Amygdala (tissue), 56 donors: ENCODE measurements around the gene CENPP.
"Not testable (repeated sequence)": the region's sequence is repeated elsewhere in the genome, so short reads cannot be mapped to it uniquely, and the experiment has no call there.

Experiments used
- DNase-seq, 56 donors: peaks; one replicate each; lab custom pipeline; 2025; lab: John Stamatoyannopoulos, UW

CENPP gene

DNA sequence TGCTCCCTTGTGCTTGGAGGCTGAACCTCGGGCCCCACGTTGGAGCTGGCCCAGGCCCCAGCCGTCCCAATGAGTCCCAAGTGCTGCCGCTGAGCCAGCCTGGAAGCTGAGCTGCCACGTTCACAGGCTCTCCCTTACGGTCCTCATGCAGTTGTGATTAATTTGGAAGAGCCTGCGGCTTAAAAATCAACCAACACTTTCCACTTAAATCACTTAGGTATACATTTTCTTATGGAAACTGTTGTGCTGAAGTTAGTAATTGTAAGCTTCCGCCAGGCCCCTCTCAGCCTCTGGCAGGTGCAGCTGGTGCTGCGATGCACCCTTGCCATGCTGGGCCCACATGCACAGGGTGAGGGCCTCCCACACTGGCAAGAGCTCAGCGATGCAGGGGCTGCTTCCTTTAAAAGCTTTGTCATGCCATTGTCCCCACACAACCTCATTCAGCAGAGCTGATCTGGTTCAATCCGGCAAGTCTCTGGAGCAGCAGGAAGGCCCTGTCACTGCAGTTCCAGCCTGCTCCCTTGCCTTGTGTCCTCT, 283.2 kb downstream of the CENPP start:
- peak in 22 of 56 donors; percentile 6 to 62 (median 30) for DNase-seq

DNA sequence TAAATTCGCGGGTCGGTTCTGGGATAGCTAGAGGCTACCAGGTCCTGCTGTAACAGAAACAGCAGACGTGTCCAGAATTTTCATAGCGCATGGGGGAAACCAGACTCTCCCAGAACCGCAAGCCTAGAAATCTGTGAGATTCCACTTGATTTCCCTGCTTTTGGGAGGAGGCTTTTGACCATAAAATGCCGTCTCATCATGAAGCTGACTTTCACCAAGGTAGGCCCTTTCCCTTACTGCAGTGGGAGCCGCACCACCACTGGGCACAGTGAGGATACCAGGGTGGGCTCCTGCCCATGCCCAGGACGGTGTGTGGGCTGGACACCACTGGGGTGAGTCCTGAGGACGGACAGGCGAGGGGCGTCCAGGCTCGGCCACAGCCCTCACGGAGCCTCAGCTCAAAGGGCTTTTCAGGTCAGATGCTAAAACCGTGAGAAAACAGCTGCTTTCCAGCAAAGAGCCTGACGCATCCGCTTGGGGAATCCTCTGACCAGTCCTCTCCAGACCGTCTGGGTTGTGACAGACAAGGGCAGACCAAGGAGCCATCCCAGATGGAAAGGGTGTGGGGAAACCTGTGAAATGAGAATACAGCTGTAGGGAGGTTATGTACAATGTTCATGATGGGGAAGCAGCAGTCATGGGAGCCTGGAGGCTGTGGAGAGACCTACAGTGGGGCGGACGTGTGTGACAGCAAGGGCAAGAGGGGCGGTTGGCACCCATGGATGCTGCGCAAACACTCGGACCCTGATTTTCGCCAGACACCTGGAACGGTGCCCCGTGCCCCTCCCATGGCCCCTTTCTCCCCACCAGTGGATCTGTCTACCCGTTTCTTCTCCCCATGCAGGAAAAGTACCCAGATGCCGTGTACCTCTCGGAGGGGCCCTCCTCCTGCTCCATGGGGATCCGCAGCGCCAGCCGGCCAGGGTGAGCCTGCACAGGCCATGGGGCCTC, 285.0 kb downstream of the CENPP start:
- no peak for DNase-seq

DNA sequence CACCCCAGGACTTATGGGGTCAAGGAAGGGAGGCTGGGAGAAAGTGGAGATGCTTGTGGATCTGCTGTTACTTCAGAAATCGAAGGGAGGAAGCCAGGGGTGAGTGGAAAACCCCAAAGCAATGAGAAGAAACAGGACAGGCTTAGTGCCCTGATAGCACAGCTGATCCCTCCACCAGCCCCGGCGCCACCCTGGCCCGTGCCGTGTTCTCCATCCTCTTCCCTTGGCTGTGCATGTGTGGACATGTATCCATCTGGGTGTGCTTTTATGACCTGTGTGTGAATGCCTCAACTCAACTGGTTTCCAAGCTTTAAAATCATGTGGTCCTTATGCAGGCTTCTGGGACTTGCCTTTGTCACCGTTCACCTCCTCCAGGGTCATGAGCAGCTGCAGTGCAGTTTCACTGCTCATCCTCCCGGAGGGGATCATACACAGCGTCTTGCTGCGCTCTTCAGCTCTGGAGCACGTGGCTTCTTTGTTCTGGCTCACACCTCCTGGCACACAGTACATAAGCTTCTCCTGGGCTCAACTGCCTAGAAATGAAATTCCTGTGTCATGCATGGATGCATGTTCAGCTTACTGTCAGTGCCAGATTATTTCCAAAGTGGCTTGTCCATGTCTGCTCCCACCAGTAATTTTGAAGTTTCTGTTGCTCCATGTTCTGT, 286.0 kb downstream of the CENPP start:
- DNase-seq = no peak

DNA sequence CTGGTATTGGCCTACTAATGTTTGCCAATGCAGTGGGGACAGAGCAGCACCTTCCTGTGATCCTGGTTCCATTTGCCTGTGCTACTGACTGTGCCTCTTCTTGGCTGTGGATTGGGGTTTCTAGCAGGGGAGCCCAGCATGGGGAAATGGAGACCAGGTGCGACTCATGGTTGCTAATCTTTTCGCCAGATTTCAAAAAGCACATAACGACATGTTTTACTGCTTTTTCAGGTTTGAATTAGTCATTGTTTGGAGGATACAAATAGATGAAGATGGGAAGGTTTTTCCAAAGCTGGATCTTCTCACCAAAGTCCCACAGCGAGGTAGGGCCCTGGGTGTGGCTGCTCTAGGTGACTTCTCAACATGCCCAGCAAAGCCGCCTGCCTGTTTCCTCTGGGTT, 286.5 kb downstream of the CENPP start:
- no peak for DNase-seq

DNA sequence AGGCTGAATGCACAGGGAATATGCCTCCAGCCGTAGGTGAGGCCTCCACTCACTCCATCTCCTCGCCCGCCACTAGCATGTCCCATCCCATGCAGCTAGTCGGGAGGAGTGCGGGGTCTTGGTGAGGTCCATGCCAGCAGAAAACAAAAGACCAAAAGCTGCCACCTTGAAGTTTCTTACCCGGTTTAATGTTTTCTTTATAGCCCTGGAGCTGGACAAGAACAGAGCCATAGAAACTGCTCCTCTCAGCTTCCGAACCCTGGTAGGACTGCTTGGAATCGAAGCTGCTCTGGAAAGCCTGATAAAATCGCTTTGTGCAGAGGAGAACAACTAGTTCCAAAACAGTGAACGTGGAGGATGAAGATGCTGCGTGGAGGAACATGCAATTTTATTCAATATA, 287.1 kb downstream of the CENPP start:
- DNase-seq = no peak

DNA sequence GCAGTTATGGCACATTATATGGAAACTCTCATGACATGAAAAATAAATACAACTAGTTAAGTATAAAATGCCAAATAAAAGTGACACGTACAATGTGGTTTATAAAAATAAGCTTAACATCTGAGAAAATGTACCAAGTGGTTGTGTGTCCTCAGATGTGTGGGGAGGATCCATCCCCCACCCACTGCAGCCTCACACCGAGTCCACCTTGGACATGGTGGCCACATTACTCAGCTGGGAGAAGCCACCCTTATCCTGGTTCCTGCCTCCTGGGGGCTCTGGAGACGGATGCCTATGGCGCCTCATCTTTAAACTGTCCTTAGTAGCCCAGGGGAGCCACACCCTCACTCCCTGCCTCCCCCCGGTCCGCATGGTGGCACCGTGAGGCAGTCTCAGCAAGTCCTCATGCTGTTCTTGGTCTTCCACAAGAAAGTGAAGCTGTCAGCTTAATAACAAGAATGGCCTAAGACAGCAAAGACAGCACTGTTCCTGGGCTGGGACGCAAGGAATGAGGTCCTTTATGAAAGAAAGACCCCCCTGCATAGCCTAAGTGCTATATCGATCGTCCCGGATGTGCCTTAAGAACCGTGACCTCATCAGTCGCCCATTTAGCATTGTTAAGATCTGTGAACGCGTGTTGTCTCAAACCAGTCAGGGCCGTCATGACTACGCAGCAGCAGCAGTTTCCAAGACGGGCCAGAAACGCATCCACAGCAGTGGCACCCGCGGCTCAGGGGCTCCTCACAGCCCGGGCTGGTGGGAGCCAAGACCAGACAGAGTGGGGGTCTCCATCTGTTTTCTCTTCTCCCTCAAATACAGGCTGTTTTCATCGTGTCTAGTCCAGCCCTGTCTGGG, 287.7 kb downstream of the CENPP start:
- DNase-seq = no peak

DNA sequence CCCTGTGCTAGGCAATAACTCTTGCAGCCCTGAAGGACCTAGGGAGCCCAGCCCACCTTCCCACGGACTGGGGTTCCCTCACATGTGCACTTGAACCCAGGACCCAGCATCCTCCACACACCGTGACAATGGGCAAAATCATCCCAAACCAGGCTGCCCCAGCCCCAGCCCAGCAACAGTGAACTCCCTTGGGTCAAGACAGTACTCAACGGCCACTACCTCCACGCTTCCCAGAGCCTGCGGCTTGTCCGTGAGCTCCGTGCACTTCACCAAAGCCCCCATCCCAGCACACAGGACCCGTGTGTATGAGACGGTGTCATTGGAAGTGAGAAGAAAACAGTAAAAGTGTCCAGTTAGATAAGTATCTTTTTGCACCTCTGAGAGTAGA, 288.4 kb downstream of the CENPP start:
- no peak for DNase-seq

DNA sequence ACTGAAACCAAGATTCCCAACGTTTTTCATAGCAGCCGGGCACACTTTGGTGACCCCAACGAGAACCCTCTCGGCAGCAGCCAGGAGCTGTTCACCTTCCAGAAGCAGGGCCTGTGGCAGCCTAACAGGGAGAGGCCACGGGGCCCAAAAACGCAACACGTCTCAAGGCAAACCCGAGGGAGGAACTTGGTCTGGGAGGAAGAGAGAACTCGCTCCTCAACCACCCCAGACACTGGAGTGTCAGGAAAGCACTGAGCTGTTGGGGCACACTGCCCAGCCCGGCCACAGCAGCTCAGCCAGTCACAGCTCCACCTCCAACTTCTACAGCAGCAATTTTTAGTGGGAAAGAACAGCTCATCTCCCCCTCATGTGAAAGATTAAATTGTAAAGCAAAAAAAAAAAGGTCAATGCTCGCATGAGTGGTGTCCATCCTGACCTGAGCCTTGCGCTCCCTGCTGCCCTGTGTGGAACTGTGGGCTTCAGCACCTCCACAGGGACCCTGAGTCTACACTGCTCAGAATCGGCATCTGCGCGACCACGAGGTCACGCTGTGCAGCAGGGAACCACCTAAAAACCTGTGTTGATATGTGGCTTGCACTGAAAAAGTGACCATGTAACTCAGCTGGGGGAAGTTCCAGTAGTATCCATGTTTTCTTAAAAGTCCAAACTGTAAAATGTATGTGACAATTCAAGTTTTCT, 289.2 kb downstream of the CENPP start:
- DNase-seq = peak in 2 of 56 donors; percentile 18 to 35

DNA sequence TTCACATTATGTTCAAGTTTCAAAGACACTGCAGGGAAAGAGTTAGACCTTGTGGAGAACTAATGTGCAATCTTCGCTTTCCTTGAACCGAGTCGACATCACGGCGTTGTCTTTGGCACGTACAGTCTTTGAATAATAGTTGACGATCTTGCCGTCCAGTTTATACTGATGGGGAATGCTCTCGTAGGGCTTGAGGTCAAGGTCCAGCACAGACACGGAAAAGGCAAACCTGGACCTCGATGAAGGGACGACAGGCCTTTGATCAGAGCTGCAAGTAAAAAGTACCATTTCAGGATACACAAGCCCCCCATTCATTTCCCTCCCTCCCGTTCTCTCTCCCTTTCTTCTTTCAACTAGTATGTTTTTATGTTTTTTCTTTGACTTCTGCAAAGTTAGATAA, 290.0 kb downstream of the CENPP start:
- DNase-seq = no peak

DNA sequence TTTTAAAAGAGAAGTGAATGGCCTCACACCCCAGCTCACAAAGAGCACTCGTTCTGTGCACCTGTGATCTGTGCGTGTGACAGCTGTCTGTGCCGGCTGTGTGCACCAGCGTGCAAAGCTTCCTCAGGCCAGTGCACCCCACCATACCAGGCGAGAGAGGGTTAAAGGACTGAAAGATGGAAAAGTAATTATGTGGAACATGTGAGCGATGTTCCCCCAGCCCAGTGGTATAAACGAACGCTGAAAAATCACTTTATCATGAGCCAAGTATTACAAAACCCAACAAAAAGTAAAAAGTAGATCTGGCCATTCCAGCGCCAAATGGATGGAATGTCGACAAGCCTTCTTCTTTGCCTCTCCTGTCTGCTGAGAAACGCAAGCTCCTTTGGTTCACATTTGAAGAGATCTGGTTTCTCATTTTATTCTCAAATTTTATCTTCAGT, 290.5 kb downstream of the CENPP start:
- DNase-seq = no peak

DNA sequence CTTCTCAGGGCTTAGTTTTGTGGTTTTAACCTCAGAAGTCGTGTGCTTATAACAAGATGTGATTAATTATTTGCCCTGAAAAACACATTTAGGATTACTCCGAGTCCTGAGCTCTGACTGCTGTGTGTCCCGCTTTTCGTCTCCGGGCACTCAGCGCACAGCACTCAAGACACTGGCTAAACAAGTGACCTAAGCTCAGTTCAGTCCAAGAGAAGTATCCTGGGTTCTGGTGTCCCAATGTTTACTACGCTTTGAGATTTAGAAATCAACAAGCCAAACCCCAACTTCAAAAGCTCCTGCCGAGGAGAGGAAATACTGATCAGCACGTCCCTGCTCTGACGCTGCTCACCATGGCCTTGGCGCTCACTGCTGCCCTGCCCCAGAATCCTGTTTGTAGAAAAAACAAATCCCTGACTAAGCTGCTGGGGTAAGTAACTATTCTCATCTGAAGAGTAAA, 290.9 kb downstream of the CENPP start:
- DNase-seq = no peak

DNA sequence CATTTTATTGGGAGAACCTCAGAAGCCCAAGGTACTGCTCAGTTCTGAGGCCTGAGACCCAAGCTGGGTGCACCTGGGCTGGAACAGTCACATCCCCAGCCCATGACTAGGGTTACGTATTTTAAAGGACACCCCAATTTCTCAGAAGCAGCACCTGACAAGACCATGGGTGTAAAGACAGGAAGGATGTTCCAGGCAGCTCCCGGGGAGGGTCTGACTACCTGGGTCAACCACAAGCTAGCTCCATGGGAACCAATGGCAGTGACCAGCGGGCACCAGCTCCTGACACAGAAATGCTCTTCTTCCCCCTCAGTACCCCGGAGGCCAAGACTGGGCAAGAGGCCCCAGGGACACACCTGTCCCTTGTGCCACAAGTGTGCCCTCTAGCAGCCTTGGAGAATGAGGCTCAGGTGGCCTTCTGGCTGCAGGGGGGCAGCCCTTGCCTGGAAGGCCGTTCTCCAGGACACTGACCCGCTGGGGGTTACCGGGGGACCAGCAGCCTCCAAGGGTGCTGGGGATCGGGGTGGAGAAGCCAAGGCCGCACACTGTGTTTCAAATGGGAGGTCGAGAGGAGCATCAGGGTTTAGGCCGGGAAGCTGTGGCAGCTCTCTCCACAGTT, 291.6 kb downstream of the CENPP start:
- no peak for DNase-seq

DNA sequence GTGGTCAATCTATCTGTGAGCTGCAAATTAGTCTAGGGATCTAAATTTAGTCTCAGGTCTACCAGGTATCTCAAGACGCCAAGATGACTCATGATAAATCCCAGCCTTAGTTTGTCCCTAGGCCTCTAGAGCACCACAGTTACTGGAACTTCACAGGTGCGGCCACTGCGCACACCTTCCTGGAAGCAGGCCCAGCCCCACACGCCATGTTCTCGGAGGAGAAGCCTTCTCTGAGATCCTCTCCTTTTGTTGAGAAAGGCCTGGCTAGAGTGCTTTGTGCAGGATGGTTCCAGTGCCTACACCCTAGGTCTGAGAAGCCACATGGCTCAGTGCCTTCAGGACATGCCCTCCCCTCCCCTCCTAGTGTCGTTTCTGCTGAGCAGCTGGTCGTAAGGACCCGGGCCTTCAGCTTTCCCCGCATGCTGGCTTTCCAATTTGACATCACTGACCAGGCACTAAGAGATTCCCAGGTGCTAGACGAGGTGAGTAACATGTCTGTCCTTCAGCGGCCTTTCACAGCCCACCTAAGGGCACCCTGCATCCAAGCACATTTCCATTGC, 292.3 kb downstream of the CENPP start:
- no peak for DNase-seq

DNA sequence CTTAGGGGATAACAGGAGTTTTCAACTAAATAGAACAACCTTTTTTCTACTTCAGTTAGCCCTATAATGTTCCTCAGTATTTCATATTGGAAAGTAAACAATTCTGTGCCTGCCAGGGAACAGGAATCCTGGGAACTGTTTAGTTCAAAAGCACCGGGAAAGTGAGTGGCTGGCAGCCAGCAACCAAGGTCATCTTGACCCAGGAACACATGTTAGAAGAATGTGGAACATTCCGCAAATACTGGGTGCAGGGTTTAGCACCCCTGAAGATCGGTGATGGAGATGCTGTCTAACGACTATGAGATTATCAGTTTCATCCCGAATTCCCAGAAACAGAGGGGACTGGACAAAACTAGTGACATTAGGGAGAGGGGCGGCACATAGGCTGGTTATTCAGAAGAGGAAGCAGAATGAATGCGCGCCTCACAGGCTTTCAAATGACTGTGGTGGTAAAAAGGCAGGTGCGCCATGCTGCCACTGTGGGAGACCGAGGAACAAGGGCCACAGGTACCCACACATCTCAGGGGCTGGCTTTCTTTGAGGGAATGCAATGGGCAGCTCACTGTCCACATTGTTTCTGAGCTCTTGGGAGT, 293.0 kb downstream of the CENPP start:
- DNase-seq = no peak

DNA sequence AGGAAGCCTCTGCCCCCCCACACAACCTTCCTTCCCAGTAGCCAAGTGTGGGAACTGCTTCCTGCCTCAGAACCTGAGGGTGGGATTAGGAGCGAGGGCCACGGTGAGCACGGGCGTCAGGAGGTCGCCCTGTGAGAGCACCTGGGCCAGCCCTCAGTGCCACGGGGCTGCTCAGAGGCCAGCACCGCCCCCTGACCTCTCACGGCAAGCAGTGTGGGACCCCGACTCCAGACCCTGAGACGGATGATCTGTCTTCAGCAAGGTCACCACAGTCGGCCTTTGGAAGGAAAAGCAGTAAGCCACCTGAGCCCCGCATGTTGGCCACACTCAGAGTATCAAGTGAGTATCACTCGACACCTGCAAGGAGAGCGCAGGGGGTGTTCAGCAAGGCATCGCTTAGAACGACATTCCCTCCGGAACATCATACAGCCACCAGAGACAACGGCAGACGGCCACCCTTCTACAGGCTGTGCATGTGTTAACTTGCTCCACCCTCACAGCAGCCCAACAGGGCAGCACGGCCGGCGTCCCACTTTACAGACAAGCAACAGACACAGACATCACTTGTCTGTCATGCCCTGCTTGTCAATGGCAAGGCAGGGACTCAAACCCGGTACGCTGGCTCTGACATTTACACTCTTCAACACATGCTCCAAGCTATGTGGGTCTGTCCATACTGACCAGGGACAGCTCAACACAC, 294.0 kb downstream of the CENPP start:
- no peak for DNase-seq

DNA sequence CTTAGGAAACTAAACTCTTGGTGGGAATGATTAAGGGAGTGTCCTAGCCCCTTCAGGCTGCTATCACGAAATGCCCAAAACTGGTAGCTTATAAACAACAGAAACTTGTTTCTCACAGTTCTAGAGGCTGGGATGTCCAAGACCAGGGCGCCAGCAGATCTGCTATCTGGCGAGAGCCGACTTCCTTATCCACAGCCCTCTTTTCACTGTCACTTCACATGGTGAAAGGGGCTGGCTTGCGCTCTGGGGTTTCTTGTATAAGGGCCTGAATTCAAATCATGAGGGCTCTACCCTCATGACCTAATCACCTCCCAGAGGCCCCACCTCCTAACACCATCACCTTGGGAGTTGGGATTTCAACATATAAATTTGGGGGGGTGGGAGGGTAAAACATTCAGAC, 295.1 kb downstream of the CENPP start:
- no peak for DNase-seq

DNA sequence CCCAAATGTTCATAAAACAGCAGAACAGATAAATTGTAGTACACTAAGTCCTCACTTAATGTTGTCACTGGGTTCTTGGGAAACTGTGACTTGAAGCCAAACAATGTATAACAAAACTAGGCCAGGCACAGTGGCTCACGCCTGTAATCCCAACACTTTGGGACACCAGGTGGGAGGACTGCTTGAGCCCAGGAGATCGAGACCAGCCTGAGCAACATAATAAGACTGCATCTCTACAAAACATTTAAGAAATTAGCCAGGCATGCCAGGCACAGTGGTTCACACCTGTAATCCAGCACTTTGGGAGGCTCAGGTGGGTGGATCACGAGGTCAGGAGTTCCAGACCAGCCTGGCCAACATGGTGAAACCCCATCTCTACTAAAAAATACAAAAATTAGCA, 298.2 kb downstream of the CENPP start:
- DNase-seq = not testable (repeated sequence)

DNA sequence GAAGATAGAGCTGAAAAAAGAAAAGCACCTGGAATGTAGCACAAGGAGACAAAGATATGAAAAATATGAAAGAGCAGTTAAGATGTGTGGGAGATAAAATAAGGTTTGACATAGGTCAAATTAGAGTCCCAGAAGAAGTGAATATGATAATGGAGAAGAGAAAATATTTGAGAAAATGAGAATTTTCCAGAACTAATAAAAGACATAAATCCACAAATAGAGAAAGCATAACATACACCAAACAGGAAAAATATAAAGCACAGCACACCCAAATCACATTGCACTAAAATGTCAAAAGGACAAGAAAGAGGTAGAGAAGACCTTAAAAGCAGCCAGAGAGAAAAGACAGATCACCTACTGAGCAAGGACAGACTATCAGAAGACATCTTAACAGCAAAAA, 300.7 kb downstream of the CENPP start:
- no peak for DNase-seq
